Natural killer cell treated with Interleukin-12 subunit alpha and Interleukin-12 subunit beta and Interleukin-15 and Interleukin-18, amount 100 ng/mL, for 72 hours (primary cell): ENCODE measurements around the gene LRRIQ3. TPM values are rescaled to one million over a fixed set of nuclear protein-coding genes. Genes with fewer than 3 reads are reported as not detected.

Source experiments
- total RNA-seq, 2 donors: library from RNA; stranded (reverse); gene quantifications; one replicate each; pipeline ENCODE4 v1.2.3, GENCODE V29; 2022

The LRRIQ3 gene
- total RNA-seq, 2 donors from 2014 or later, result 0.89 to 1.5 TPM

Other genes with a start within 250 kb of the LRRIQ3 start
- 10 to 100 TPM; 11.5 to 13.2 TPM for gene FPGT, start 66 bp upstream of the LRRIQ3 start, total RNA-seq
- not detected for gene TNNI3K, start 37.2 kb upstream of the LRRIQ3 start, total RNA-seq